WI38 (cell line): ENCODE results near the gene HEG1.

ENCODE experiments used
- H3K4me3 ChIP-seq: 2 replicates; pipeline ENCODE4 v1.5.1; 2011; ENCODE audit warnings: low read depth, mild to moderate bottlenecking, control low read depth, low read length
- TF ChIP-seq, protein P1 (sequence below): IDR thresholded peaks from 2 replicates; pipeline ENCODE4 v1.5.1; 2012; ENCODE audit warnings: low read depth, mild to moderate bottlenecking, control low read depth, low read length

Gene HEG1

GRCh38 chr3:124928333-124929202, 127.2 kb downstream of the HEG1 start:
- TF ChIP-seq, protein P1, sequence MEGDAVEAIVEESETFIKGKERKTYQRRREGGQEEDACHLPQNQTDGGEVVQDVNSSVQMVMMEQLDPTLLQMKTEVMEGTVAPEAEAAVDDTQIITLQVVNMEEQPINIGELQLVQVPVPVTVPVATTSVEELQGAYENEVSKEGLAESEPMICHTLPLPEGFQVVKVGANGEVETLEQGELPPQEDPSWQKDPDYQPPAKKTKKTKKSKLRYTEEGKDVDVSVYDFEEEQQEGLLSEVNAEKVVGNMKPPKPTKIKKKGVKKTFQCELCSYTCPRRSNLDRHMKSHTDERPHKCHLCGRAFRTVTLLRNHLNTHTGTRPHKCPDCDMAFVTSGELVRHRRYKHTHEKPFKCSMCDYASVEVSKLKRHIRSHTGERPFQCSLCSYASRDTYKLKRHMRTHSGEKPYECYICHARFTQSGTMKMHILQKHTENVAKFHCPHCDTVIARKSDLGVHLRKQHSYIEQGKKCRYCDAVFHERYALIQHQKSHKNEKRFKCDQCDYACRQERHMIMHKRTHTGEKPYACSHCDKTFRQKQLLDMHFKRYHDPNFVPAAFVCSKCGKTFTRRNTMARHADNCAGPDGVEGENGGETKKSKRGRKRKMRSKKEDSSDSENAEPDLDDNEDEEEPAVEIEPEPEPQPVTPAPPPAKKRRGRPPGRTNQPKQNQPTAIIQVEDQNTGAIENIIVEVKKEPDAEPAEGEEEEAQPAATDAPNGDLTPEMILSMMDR = peak; percentile 34; the same call in 1 of the 2 replicates
- no peak overlapping the region for H3K4me3 ChIP-seq

DNA sequence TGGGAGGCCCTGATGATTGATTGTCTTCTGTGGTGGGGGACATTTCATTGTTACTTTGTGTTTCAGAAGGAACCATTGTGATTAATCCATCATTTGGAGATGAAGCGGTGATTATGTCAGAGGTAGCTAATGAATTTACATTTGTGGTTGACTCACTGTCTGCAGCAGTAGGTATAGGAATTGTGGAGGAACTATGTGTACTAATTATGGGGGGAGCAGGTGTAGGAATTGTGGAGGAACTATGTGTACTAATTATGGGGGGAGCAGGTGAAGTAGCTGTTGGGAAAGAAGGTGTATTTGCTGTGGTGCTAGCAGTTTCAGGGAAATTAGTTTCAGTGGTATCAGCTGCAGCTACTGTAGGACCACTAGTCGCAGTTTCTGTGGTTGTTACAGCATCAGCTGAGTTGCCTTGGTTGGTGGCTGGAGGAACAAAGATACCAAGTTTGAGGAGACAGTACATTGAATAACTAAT, 128.2 kb downstream of the HEG1 start:
- TF ChIP-seq, protein P1 = no peak
- no peak overlapping the region for H3K4me3 ChIP-seq

DNA sequence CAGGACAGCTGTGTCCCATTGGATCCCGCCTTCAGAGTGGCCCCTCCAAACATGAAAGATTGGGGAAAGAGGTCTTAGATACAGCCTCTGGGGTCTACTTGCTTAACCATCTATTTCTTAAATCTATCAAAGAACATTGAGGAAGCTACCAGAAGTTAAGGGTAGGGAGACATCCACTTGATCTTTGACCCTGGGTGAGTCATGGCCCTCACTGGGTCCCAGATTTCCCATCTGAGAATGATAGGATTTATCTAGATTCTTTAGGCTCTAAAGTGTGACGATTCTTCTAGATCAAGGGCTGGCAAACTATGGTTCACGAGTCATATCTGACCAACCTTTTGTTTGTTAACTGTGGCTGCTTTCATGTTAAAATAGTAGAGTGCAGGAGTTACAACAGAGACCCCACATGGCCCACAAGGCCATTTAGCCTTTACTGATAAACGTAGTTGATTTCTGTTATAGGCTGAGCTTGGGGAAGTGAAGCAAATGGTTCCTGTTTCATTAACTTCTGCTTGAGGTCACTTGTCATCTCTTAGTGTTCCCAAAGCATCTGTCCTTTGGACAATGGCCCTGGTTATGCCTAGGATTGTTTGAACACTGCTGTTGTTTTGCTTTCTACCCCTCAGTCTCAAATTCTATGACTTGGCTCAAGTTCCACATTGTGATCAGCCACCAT, 129.2 kb downstream of the HEG1 start:
- no peak overlapping the region for H3K4me3 ChIP-seq
- TF ChIP-seq, protein P1 = no peak

DNA sequence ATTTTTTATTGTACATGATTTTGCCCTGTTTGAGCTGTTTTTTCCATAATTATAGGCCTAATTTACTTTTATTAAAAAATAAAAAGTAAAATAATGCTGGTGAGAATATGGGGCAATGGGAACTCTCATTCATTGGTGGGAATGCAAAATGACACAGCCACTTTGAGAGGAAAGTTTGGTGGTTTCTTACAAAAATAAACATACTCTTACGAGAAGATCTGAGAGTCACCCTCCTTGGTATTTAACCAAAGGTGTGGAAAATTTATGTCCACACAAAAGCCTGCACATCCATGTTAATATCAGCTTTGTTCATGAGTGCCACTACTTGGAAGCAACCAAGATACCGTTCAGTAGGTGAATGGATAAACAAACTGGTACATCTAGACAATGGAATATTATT, 131.1 kb downstream of the HEG1 start:
- TF ChIP-seq, protein P1 = no peak
- H3K4me3 ChIP-seq = no peak overlapping the region

GRCh38 chr3:124923833-124924232, 132.0 kb downstream of the HEG1 start:
- TF ChIP-seq, protein P1 = no peak

GRCh38 chr3:124920718-124921117, 135.1 kb downstream of the HEG1 start:
- no peak overlapping the region for H3K4me3 ChIP-seq
- TF ChIP-seq, protein P1 = no peak

More at GRCh38 chr3:124923833-124924232, 132.0 kb downstream of the HEG1 start:
- no peak overlapping the region for H3K4me3 ChIP-seq

GRCh38 chr3:124919756-124920155, 136.0 kb downstream of the HEG1 start:
- H3K4me3 ChIP-seq = no peak overlapping the region
- TF ChIP-seq, protein P1 = no peak
